ENCODE measurements around the gene ZNF547.

The ZNF547 gene

GRCh38 chr19:57406516-57407123, 43.3 kb downstream of the ZNF547 start:
- H3K4me1 ChIP-seq (ENCODE audit: control extremely low read depth in 1 of 4, control insufficient read depth in 4 of 4, insufficient read depth in 4 of 4, low read length in 3 of 4), result peaks cover 4 to 8% (median 5%) of the 10 kb centered on the region in 4 experiments
- CTCF ChIA-PET, result interaction anchor here (0.5 to 2.1 kb wide), 8 partner anchors 9 to 1061 kb away, joined by 3 to 8 read pairs (median 3); partner anchors contain the start of genes ZNF551 and ZNF749
- DNase-seq, result peak; percentile 75 to 87 (median 86)
- peaks cover 0 to 13% (median 1%) of the 10 kb centered on the region in 4 experiments for H3K36me3 ChIP-seq (ENCODE audit: control insufficient read depth in 4 of 4, insufficient read depth in 4 of 4, low read length in 3 of 4)
- POLR2A ChIA-PET, result no interaction called here
- no peaks in the 10 kb centered on the region for H3K27me3 ChIP-seq (replicated peaks in 2 of 5; ENCODE audit: control insufficient read depth in 4 of 5, insufficient read depth in 5 of 5, low read length in 4 of 5)
- no peak overlapping the region for H3K4me3 ChIP-seq (ENCODE audit: control insufficient read depth in 1 of 7, extremely low read depth in 1 of 7, insufficient read depth in 4 of 7, low read depth in 2 of 7, low read length in 6 of 7)
- H3K27ac ChIP-seq (ENCODE audit: insufficient read depth in 1 of 2, low read depth in 1 of 2, low read length in 2 of 2, poor library complexity in 1 of 2, severe bottlenecking in 2 of 2), result no peak overlapping the region
- peaks cover 0 to 13% (median 3%) of the 10 kb centered on the region in 5 experiments for H3K9me3 ChIP-seq (ENCODE audit: control extremely low read depth in 1 of 5, control insufficient read depth in 4 of 5, insufficient read depth in 2 of 5, low read depth in 1 of 5, low read length in 4 of 5)
- 17% methylated on average over 7 of the region's 8 CpGs for WGBS (ENCODE audit: insufficient coverage)

GRCh38 chr19:57410877-57411671, 47.7 kb downstream of the ZNF547 start, which contains the start of gene ZNF17:
Gene ZNF17 (plus strand): TSS chr19:57411161. CDS start chr19:57413616, 2,455 bp downstream.
- ChIA-PET CTCF (no interaction called here), POLR2A (interaction anchor here (0.8 kb wide), 1 partner anchor 389 kb away, joined by 3 read pairs; no protein-coding TSS in a partner anchor)
- H3K9me3 ChIP-seq (ENCODE audit: control extremely low read depth in 1 of 5, control insufficient read depth in 4 of 5, insufficient read depth in 2 of 5, low read depth in 1 of 5, low read length in 4 of 5), result peaks cover 0 to 14% (median 0%) of the 10 kb centered on the region in 5 experiments
- peak; percentile 92 to 97 (median 95) for DNase-seq
- WGBS (ENCODE audit: insufficient coverage), result 0% methylated on average over 44 of the region's 55 CpGs
- H3K27ac ChIP-seq (ENCODE audit: insufficient read depth in 1 of 2, low read depth in 1 of 2, low read length in 2 of 2, poor library complexity in 1 of 2, severe bottlenecking in 2 of 2), result peak within 1 kb of the TSS; percentile 35 to 84
- peak within 1 kb of the TSS; percentile 88 to 99 (median 95) for H3K4me3 ChIP-seq (ENCODE audit: control insufficient read depth in 1 of 7, extremely low read depth in 1 of 7, insufficient read depth in 4 of 7, low read depth in 2 of 7, low read length in 6 of 7)
- peaks cover 10 to 14% (median 12%) of the 10 kb centered on the region in 4 experiments for H3K4me1 ChIP-seq (ENCODE audit: control extremely low read depth in 1 of 4, control insufficient read depth in 4 of 4, insufficient read depth in 4 of 4, low read length in 3 of 4)
- peaks cover 8 to 26% (median 22%) of the 10 kb centered on the region in 4 experiments for H3K36me3 ChIP-seq (ENCODE audit: control insufficient read depth in 4 of 4, insufficient read depth in 4 of 4, low read length in 3 of 4)
- no peaks in the 10 kb centered on the region for H3K27me3 ChIP-seq (replicated peaks in 2 of 5; ENCODE audit: control insufficient read depth in 4 of 5, insufficient read depth in 5 of 5, low read length in 4 of 5)

GRCh38 chr19:57419439-57419838, 56.1 kb downstream of the ZNF547 start:
- DNase-seq, result no peak
- Histone ChIP-seq H3K9me3 (ENCODE audit: control extremely low read depth in 1 of 5, control insufficient read depth in 4 of 5, insufficient read depth in 2 of 5, low read depth in 1 of 5, low read length in 4 of 5) (peaks cover 11 to 63% (median 31%) of the 10 kb centered on the region in 5 experiments), H3K27ac (ENCODE audit: insufficient read depth in 1 of 2, low read depth in 1 of 2, low read length in 2 of 2, poor library complexity in 1 of 2, severe bottlenecking in 2 of 2) (no peak overlapping the region), H3K36me3 (ENCODE audit: control insufficient read depth in 4 of 4, insufficient read depth in 4 of 4, low read length in 3 of 4) (peaks cover 37 to 70% (median 58%) of the 10 kb centered on the region in 4 experiments), H3K27me3 (replicated peaks in 2 of 5; ENCODE audit: control insufficient read depth in 4 of 5, insufficient read depth in 5 of 5, low read length in 4 of 5) (no peaks in the 10 kb centered on the region), H3K4me3 (ENCODE audit: control insufficient read depth in 1 of 7, extremely low read depth in 1 of 7, insufficient read depth in 4 of 7, low read depth in 2 of 7, low read length in 6 of 7) (no peak overlapping the region), H3K4me1 (ENCODE audit: control extremely low read depth in 1 of 4, control insufficient read depth in 4 of 4, insufficient read depth in 4 of 4, low read length in 3 of 4) (no peaks in the 10 kb centered on the region)
- ChIA-PET POLR2A (no interaction called here), CTCF (no interaction called here)
- 98% methylated on average over 3 of the region's 4 CpGs for WGBS (ENCODE audit: insufficient coverage)

- CTCF ChIA-PET, result no interaction called here
- no peak for DNase-seq
- H3K9me3 ChIP-seq (ENCODE audit: control extremely low read depth in 1 of 5, control insufficient read depth in 4 of 5, insufficient read depth in 2 of 5, low read depth in 1 of 5, low read length in 4 of 5), result peaks cover 11 to 56% (median 31%) of the 10 kb centered on the region in 5 experiments
- H3K27me3 ChIP-seq (replicated peaks in 2 of 5; ENCODE audit: control insufficient read depth in 4 of 5, insufficient read depth in 5 of 5, low read length in 4 of 5), result no peaks in the 10 kb centered on the region
- peaks cover 33 to 57% (median 45%) of the 10 kb centered on the region in 4 experiments for H3K36me3 ChIP-seq (ENCODE audit: control insufficient read depth in 4 of 4, insufficient read depth in 4 of 4, low read length in 3 of 4)
- H3K4me3 ChIP-seq (ENCODE audit: control insufficient read depth in 1 of 7, extremely low read depth in 1 of 7, insufficient read depth in 4 of 7, low read depth in 2 of 7, low read length in 6 of 7), result no peak overlapping the region
- WGBS (ENCODE audit: insufficient coverage), result 100% methylated on average over 1 of the region's 3 CpGs
- H3K27ac ChIP-seq (ENCODE audit: insufficient read depth in 1 of 2, low read depth in 1 of 2, low read length in 2 of 2, poor library complexity in 1 of 2, severe bottlenecking in 2 of 2), result no peak overlapping the region
- POLR2A ChIA-PET, result no interaction called here
- no peaks in the 10 kb centered on the region for H3K4me1 ChIP-seq (ENCODE audit: control extremely low read depth in 1 of 4, control insufficient read depth in 4 of 4, insufficient read depth in 4 of 4, low read length in 3 of 4)
Observed at GRCh38 chr19:57421037-57421436, 57.7 kb downstream of the ZNF547 start.
